Smooth muscle cell (in vitro differentiated cells): ENCODE results near the gene MGAT1. TPM values are rescaled to one million over a fixed set of nuclear protein-coding genes. Genes with fewer than 3 reads are reported as not detected.

Experiments
- DNase-seq: peaks from one replicate; lab custom pipeline; 2025; ENCODE audit not compliant: unreplicated experiment; lab: John Stamatoyannopoulos, UW
- H2AFZ ChIP-seq: fragments of 200-600 bp; sonication (generic); 2 replicates; pipeline ENCODE4 v1.6.0; 2016; ENCODE audit warnings: antibody characterized with exemption, low read depth, mild to moderate bottlenecking
- H3F3A ChIP-seq: fragments of 200-600 bp; sonication (generic); 2 replicates; pipeline ENCODE4 v1.6.0; 2017; ENCODE audit warnings: antibody characterized with exemption, low read depth
- H3K27ac ChIP-seq: fragments of 200-600 bp; sonication (generic); 2 replicates; pipeline ENCODE4 v1.5.1; 2016; ENCODE audit warnings: low read depth, mild to moderate bottlenecking
- H3K27me3 ChIP-seq: fragments of 200-600 bp; sonication (generic); 2 replicates; pipeline ENCODE4 v1.6.1; 2016; ENCODE audit warnings: low read depth, mild to moderate bottlenecking
- H3K36me3 ChIP-seq: fragments of 200-600 bp; sonication (generic); 2 replicates; pipeline ENCODE4 v1.5.1; 2016; ENCODE audit warnings: low read depth
- H3K4me1 ChIP-seq: fragments of 200-600 bp; sonication (generic); 2 replicates; pipeline ENCODE4 v1.5.1; 2016; ENCODE audit warnings: low read depth
- H3K4me2 ChIP-seq: fragments of 200-600 bp; sonication (generic); 2 replicates; pipeline ENCODE4 v1.6.0; 2016; ENCODE audit warnings: mild to moderate bottlenecking
- H3K4me3 ChIP-seq: fragments of 200-600 bp; sonication (generic); 2 replicates; pipeline ENCODE4 v1.5.1; 2016; ENCODE audit warnings: mild to moderate bottlenecking
- H3K79me2 ChIP-seq: fragments of 200-600 bp; sonication (generic); 2 replicates; pipeline ENCODE4 v1.6.0; 2016; ENCODE audit warnings: low read depth, mild to moderate bottlenecking
- H3K9ac ChIP-seq: fragments of 200-600 bp; sonication (generic); 2 replicates; pipeline ENCODE4 v1.6.0; 2016; ENCODE audit warnings: low read depth
- H3K9me3 ChIP-seq: fragments of 200-600 bp; sonication (generic); replicated peaks from 2 replicates; pipeline ENCODE4 v1.5.1; 2016; ENCODE audit warnings: low read depth
- H4K20me1 ChIP-seq: fragments of 200-600 bp; sonication (generic); 2 replicates; pipeline ENCODE4 v1.6.0; 2016; ENCODE audit warnings: low read depth
- CTCF ChIP-seq: fragments of 200-600 bp; sonication (generic); IDR thresholded peaks from 2 replicates; pipeline ENCODE4 v1.5.1; 2017; ENCODE audit warnings: borderline replicate concordance, mild to moderate bottlenecking, antibody characterized with exemption; ENCODE audit not compliant: insufficient read depth, poor library complexity, severe bottlenecking
- WGBS: methylation state at CpG from one replicate; pipeline ENCODE4 v1.1.7; 2016; ENCODE audit warnings: low lambda C conversion rate; 5-methylcytosine and 5-hydroxymethylcytosine counted together
- polyA plus RNA-seq: library from polyadenylated mRNA; unstranded; fragments of >200 nt; fragmentation: Nextera tagmentation; extraction: Ambion mirVana; gene quantifications from 2 replicates; pipeline ENCODE4 v1.2.1, GENCODE V29; 2016
- total RNA-seq: library from RNA; depleted of rRNA; stranded (reverse); fragments of >200 nt; gene quantifications from 2 replicates; pipeline ENCODE4 v1.2.3, GENCODE V29; 2014

The MGAT1 gene
- total and polyA plus RNA-seq, 2 experiments from 2014 or later = 128 to 161 TPM

- no peaks in the 10 kb centered on the region for H3K9me3 ChIP-seq
- H3K4me2 ChIP-seq = no peak overlapping the region
- H3K4me1 ChIP-seq = peaks cover 15% of the 10 kb centered on the region
- H3K27ac ChIP-seq = no peak overlapping the region
- no peak overlapping the region for H2AFZ ChIP-seq
- no peaks in the 10 kb centered on the region for H3K79me2 ChIP-seq
- DNase-seq = no peak
- WGBS = 95% methylated on average over 4 of the region's 4 CpGs
- H4K20me1 ChIP-seq = no peaks in the 10 kb centered on the region
- H3K27me3 ChIP-seq = no peaks in the 10 kb centered on the region
- H3K9ac ChIP-seq = no peak overlapping the region
- H3F3A ChIP-seq = peaks cover 9% of the 10 kb centered on the region
- no peaks in the 10 kb centered on the region for H3K36me3 ChIP-seq
- no peak for TF ChIP-seq CTCF
- no peak overlapping the region for H3K4me3 ChIP-seq
Observed at GRCh38 chr5:180821538-180821937, 18.9 kb upstream of the MGAT1 start.

GRCh38 chr5:180820788-180821321 lies 18.2 kb upstream of the MGAT1 start:
- Histone ChIP-seq H4K20me1 (no peaks in the 10 kb centered on the region), H3K79me2 (no peaks in the 10 kb centered on the region), H3K4me3 (no peak overlapping the region), H3K27ac (no peak overlapping the region), H2AFZ (peak overlapping the region; percentile 55), H3K9ac (no peak overlapping the region), H3K27me3 (no peaks in the 10 kb centered on the region), H3K36me3 (no peaks in the 10 kb centered on the region), H3K4me1 (peaks cover 16% of the 10 kb centered on the region), H3K4me2 (no peak overlapping the region), H3F3A (peaks cover 9% of the 10 kb centered on the region), H3K9me3 (no peaks in the 10 kb centered on the region)
- no peak for DNase-seq
- WGBS = 51% methylated on average over 3 of the region's 3 CpGs
- TF ChIP-seq CTCF = no peak

- Histone ChIP-seq H3K36me3 (no peaks in the 10 kb centered on the region), H3K27ac (no peak overlapping the region), H4K20me1 (no peaks in the 10 kb centered on the region), H3K4me1 (peaks cover 10% of the 10 kb centered on the region), H3K4me2 (no peak overlapping the region), H3K4me3 (no peak overlapping the region), H2AFZ (no peak overlapping the region), H3K9me3 (no peaks in the 10 kb centered on the region), H3F3A (no peaks in the 10 kb centered on the region), H3K27me3 (no peaks in the 10 kb centered on the region), H3K79me2 (no peaks in the 10 kb centered on the region), H3K9ac (no peak overlapping the region)
- WGBS = 92% methylated on average over 6 of the region's 6 CpGs
- no peak for DNase-seq
- TF ChIP-seq CTCF = no peak
Observed at GRCh38 chr5:180818677-180819341, 16.2 kb upstream of the MGAT1 start.
